Ascending aorta (tissue), 2 donors: ENCODE measurements around the gene ERFE. TPM values are rescaled to one million over a fixed set of nuclear protein-coding genes. Genes with fewer than 3 reads are reported as not detected.
A peak's percentile ranks its signal among the peaks of the same experiment; 100 is the strongest.

Experiments used
- DNase-seq, 2 donors: peaks; one replicate each; pipeline ENCODE4 v3.0.0-alpha.2; 2019; ENCODE audit warnings: low spot score in 2 of 2
- H3K27ac ChIP-seq, 2 donors: fragments of 200-600 bp; sonication (generic); one replicate each; pipeline ENCODE4 v1.5.1; 2016 to 2017; ENCODE audit warnings: mild to moderate bottlenecking in 1 of 2
- H3K27me3 ChIP-seq: fragments of 200-600 bp; sonication (generic); one replicate; pipeline ENCODE4 v1.5.1; 2017
- H3K36me3 ChIP-seq, 2 donors: fragments of 200-600 bp; sonication (generic); one replicate each; pipeline ENCODE4 v1.5.1; 2016
- H3K4me1 ChIP-seq, 2 donors: fragments of 200-600 bp; sonication (generic); one replicate each; pipeline ENCODE4 v1.5.1; 2016 to 2017; ENCODE audit warnings: mild to moderate bottlenecking in 1 of 2
- H3K4me3 ChIP-seq, 2 donors: fragments of 200-600 bp; sonication (generic); one replicate each; pipeline ENCODE4 v1.5.1; 2016 to 2017; ENCODE audit warnings: mild to moderate bottlenecking in 1 of 2
- H3K9me3 ChIP-seq, 2 donors: fragments of 200-600 bp; sonication (generic); one replicate each; pipeline ENCODE4 v1.5.1; 2016
- intact Hi-C: fragments of 100-400 bp; cut with DNase I; formaldehyde crosslinking; loops from one replicate; pipeline ENCODE4 v1.15.1; 2023
- total RNA-seq: library from RNA; depleted of rRNA; stranded (reverse); fragments of >200 nt; gene quantifications from one replicate; pipeline ENCODE4 v1.1.0, GENCODE V29; 2016
- TF ChIP-seq, protein P1 (sequence below), 3 experiments: fragments of 200-600 bp in 2 of 3; fragments of 450-650 bp in 1 of 3; sonication (generic) in 2 of 3; IDR thresholded peaks; one replicate each; pipeline ENCODE4 v1.5.1; 2016 to 2019; ENCODE audit warnings: antibody characterized with exemption in 3 of 3, mild to moderate bottlenecking in 1 of 3, moderate library complexity in 1 of 3

Gene ERFE
- total RNA-seq, 1 donor from 2014 or later = 3.3 TPM

DNA sequence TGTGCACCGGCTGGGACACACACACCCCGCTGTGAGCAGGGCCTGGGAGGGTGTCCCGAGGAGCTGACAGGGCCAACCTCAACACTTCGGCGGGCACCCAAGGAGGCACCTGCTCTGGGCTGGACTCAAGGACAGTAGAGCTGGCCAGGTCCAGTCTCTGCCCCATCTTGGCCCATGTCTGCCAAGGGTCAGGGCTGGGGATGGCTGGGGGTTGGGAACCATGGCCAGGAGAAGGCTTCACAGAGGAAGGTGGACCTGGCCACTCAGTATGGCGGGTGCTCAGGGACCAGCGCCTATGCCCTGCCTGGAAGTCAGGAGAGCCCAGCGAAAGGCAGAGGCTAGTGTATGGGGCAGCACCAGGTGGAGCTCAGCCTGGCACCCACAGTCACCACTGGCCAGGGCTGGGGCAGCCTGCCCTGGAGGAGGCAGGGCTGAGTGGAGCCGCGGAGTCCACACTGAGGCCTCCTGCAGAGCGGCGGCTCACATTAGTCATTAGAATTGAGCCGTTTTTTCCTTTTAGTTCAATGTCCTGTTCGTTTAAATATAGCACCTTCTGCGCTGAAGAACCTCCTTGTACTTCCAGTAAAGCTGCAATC lies 4.2 kb downstream of the ERFE start:
- Histone ChIP-seq H3K27ac (no peak overlapping the region), H3K27me3 (peaks cover 4% of the 10 kb centered on the region), H3K4me3 (peak overlapping the region; percentile 30 to 50), H3K4me1 (peaks cover 7 to 8% of the 10 kb centered on the region in 2 donors), H3K9me3 (no peaks in the 10 kb centered on the region), H3K36me3 (peaks cover 0 to 3% of the 10 kb centered on the region in 2 donors)
- TF ChIP-seq, protein P1, sequence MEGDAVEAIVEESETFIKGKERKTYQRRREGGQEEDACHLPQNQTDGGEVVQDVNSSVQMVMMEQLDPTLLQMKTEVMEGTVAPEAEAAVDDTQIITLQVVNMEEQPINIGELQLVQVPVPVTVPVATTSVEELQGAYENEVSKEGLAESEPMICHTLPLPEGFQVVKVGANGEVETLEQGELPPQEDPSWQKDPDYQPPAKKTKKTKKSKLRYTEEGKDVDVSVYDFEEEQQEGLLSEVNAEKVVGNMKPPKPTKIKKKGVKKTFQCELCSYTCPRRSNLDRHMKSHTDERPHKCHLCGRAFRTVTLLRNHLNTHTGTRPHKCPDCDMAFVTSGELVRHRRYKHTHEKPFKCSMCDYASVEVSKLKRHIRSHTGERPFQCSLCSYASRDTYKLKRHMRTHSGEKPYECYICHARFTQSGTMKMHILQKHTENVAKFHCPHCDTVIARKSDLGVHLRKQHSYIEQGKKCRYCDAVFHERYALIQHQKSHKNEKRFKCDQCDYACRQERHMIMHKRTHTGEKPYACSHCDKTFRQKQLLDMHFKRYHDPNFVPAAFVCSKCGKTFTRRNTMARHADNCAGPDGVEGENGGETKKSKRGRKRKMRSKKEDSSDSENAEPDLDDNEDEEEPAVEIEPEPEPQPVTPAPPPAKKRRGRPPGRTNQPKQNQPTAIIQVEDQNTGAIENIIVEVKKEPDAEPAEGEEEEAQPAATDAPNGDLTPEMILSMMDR (IDR thresholded peaks at IDR 0.05) = no peak
- intact Hi-C loops = loop anchor here (5.0 kb wide), 1 partner anchor 99 kb away; no protein-coding TSS in a partner anchor
- peak; percentile 5 to 62 for DNase-seq

- Histone ChIP-seq H3K27me3 (peaks cover 4% of the 10 kb centered on the region), H3K9me3 (no peaks in the 10 kb centered on the region), H3K36me3 (peaks cover 0 to 6% of the 10 kb centered on the region in 2 donors), H3K4me1 (peaks cover 5 to 9% of the 10 kb centered on the region in 2 donors), H3K27ac (no peak overlapping the region), H3K4me3 (peak overlapping the region; percentile 30 to 50)
- intact Hi-C loops = loop anchor here (5.0 kb wide), 1 partner anchor 99 kb away; no protein-coding TSS in a partner anchor
- TF ChIP-seq, protein P1 (IDR thresholded peaks at IDR 0.05) = no peak
- peak; percentile 7 to 60 for DNase-seq
Observed at GRCh38 chr2:238163481-238164198, 4.9 kb downstream of the ERFE start.

- H3K4me3 ChIP-seq = no peak overlapping the region
- H3K27me3 ChIP-seq = peaks cover 4% of the 10 kb centered on the region
- H3K36me3 ChIP-seq = peaks cover 0 to 10% of the 10 kb centered on the region in 2 donors
- intact Hi-C loops = loop anchor here (5.0 kb wide), 1 partner anchor 97 kb away; no protein-coding TSS in a partner anchor
- no peaks in the 10 kb centered on the region for H3K9me3 ChIP-seq
- no peak overlapping the region for H3K27ac ChIP-seq
- DNase-seq = peak in 1 of 2 donors; percentile 41
- peaks cover 6 to 17% of the 10 kb centered on the region in 2 donors for H3K4me1 ChIP-seq
- TF ChIP-seq, protein P1 (IDR thresholded peaks at IDR 0.05) = no peak
Observed at GRCh38 chr2:238164906-238165287, 6.1 kb downstream of the ERFE start.

DNA sequence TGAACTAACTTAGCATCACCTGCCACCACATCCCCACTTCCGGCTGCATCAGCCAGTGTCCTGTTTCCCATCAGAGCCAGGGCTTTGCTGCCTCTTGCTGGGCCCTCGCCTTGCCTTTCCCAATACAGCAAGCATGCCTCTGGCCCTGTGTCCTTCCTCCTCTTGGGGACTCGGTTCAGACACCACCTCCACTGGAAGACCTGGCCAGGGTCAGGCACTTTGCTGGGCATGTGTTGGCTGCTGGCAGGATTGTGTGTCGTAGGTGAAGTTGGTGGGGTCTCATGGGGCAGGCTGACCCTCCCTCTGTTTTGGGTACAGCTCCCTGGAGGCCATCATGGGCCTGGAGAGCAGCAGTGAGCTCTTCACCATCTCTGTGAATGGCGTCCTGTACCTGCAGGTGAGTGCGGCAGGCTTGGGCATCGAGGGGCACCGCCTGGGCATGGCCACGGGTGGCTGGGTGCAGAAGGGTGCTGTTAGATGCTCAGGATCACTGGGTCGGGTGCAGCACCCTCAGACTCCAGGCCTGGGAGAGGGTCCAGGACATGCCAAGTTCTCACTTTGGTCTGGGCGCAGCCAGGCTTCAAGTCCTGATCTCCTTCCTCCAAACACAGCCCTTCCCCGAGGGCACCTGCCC lies 6.6 kb downstream of the ERFE start:
- Histone ChIP-seq H3K36me3 (peaks cover 0 to 11% of the 10 kb centered on the region in 2 donors), H3K9me3 (no peaks in the 10 kb centered on the region), H3K27ac (no peak overlapping the region), H3K4me3 (no peak overlapping the region), H3K4me1 (peaks cover 9 to 22% of the 10 kb centered on the region in 2 donors), H3K27me3 (peaks cover 4% of the 10 kb centered on the region)
- TF ChIP-seq, protein P1 (IDR thresholded peaks at IDR 0.05) = no peak
- peak in 1 of 2 donors; percentile 61 for DNase-seq
- intact Hi-C loops = no loop called here

DNA sequence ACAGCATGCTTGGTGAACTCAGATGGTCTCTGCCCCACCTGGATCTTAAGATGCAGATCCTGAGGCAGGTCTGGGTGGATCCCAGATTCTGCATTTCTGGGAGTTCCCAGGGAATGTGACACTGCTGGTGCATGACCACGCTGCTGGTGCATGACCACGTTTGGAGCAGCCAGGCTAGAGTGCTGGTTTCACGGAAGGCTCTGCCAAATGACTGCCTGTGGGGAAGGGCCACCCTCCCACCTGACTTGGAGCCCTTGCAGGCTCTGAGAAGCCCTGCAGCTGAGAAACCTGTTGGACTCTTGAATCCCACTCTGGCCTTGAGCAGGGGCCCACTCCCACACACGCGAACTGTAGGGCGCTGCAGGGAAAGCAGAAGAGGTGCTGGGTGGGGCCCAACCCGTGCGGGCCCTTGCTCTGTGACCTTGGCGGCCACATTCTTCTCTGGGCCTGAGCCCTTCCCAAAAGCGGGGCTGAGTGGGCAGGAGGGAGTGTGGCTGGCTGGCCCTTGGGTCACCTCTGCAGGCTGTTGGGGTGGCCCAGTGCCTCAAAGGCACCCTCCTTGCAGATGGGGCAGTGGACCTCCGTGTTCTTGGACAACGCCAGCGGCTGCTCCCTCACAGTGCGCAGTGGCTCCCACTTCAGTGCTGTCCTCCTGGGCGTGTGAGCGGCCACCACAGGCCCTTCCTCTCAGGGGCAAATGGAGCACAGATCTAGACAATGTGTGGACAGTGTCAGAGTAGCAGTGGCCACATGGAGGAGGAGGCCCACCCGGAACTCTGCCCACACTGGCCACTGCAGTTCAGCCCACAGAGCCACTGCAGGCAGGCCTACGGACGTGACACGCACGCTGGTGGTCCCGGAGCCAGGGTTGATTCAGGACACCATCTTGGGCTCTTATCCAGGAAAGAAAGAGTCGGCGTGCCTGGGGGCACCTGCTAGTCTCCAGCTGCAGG lies 7.9 kb downstream of the ERFE start:
- no peak overlapping the region for H3K27ac ChIP-seq
- TF ChIP-seq, protein P1 (IDR thresholded peaks at IDR 0.05) = no peak
- peaks cover 2 to 16% of the 10 kb centered on the region in 2 donors for H3K36me3 ChIP-seq
- H3K9me3 ChIP-seq = no peaks in the 10 kb centered on the region
- H3K4me3 ChIP-seq = no peak overlapping the region
- peaks cover 12 to 35% of the 10 kb centered on the region in 2 donors for H3K4me1 ChIP-seq
- H3K27me3 ChIP-seq = peaks cover 4% of the 10 kb centered on the region
- peak in 1 of 2 donors; percentile 53 for DNase-seq
- intact Hi-C loops = no loop called here
